ENCODE measurements around the gene ZNF219. TPM values are rescaled to one million over a fixed set of nuclear protein-coding genes. Genes with fewer than 3 reads are reported as not detected.

ZNF219 gene
- total and polyA plus RNA-seq, 2 of the 13 experiments (the other 11 are each of a cell fraction or from before 2014, with no cell fraction given): 34.5 to 36.6 TPM

GRCh38 chr14:21058903-21059302 is 39.6 kb downstream of the ZNF219 start (continued):
- TF ChIP-seq ZNF574 (CRISPR knock-in tag; IDR thresholded peaks at IDR 0.05): peak; percentile 83
- TF ChIP-seq GATAD2A (CRISPR knock-in tag; IDR thresholded peaks at IDR 0.05): 0 out of 2 replicates have a peak, but pooled peaks have one; percentile 23
- TF ChIP-seq PHF20 (CRISPR knock-in tag; IDR thresholded peaks at IDR 0.05): peak; percentile 40; the same call in 1 of the 2 replicates
- peak; percentile 60; the same call in 1 of the 2 replicates for TF ChIP-seq RARA (CRISPR knock-in tag; IDR thresholded peaks at IDR 0.05)

GRCh38 chr14:21057803-21058675 is 40.4 kb downstream of the ZNF219 start, which contains the start of gene RNASE8:
Gene RNASE8 (plus strand): TSS chr14:21057822. CDS start chr14:21057893, 71 bp downstream.
- Histone ChIP-seq H3K4me2 (ENCODE audit: low read depth, low read length) (peak within 1 kb of the TSS; percentile 71), H2AFZ (ENCODE audit: low read length) (no peak within 1 kb of the TSS), H4K20me1 (ENCODE audit: insufficient read depth, low read length) (no peaks in the 10 kb centered on the region), H3K9me3 (ENCODE audit: low read length) (no peaks in the 10 kb centered on the region), H3K9ac (ENCODE audit: insufficient read depth, low read depth, low read length) (peak within 1 kb of the TSS; percentile 6; the same call in 1 of the 2 replicates), H3K4me1 (ENCODE audit: insufficient read depth, low read length) (peaks cover 99% of the 10 kb centered on the region), H3K36me3 (replicated peaks in 1 of 2; ENCODE audit: control insufficient read depth in 1 of 2, insufficient read depth in 2 of 2, low read length in 2 of 2) (no peaks in the 10 kb centered on the region), H3K4me3 (replicated peaks in 1 of 3; ENCODE audit: insufficient read depth in 1 of 3, low read depth in 2 of 3, low read length in 3 of 3) (no peak within 1 kb of the TSS; a peak in 1 of 6 replicates), H3K79me2 (ENCODE audit: insufficient read depth, low read length) (no peaks in the 10 kb centered on the region), H3K27ac (ENCODE audit: extremely low read length, insufficient read depth, low read length) (peak within 1 kb of the TSS; percentile 92), H3K27me3 (ENCODE audit: control insufficient read depth in 1 of 2, insufficient read depth in 2 of 2, low read length in 2 of 2) (no peaks in the 10 kb centered on the region)
- intact Hi-C loops (cut with micrococcal nuclease; ENCODE audit: unreplicated experiment) (loop anchor here (5.0 kb wide), 1 partner anchor 376 kb away; the partner anchor contains the start of gene RNASE4), in situ Hi-C loops (cut with HindIII; ENCODE audit: extremely low pct_ligation_motif_present, low pct_unique_long_range_greater_than_20kb) (no loop called here)
- POLR2A ChIA-PET: interaction anchor here (1.3 to 4.3 kb wide), 3 partner anchors 11 to 43 kb away, joined by 7 to 77 read pairs (median 7); partner anchors contain the start of gene ARHGEF40
- BruUV-seq (replicated peaks): no TSS peak
- ATAC-seq (no peak), FAIRE-seq (no peak), DNase-seq (ENCODE audit: low spot score) (no peak)
- CTCF ChIA-PET (ENCODE audit: low intra/inter-chr PET ratio, low total read pairs): interaction anchor here (0.9 to 1.5 kb wide), 3 partner anchors 18 to 44 kb away, joined by 3 to 7 read pairs (median 4); no protein-coding TSS in a partner anchor
- 76% methylated on average over 6 of the region's 8 CpGs for WGBS (ENCODE audit: low lambda C conversion rate)
- TF ChIP-seq DPF2 (CRISPR knock-in tag; IDR thresholded peaks at IDR 0.05; ENCODE audit: borderline replicate concordance, low read depth) (no peak), TSC22D2 (CRISPR knock-in tag; IDR thresholded peaks at IDR 0.05; ENCODE audit: borderline replicate concordance) (no peak), ZNF263 (CRISPR knock-in tag; IDR thresholded peaks at IDR 0.05) (0 out of 2 replicates have a peak, but pooled peaks have one; percentile 47), RXRB (CRISPR knock-in tag; IDR thresholded peaks at IDR 0.05; ENCODE audit: borderline replicate concordance) (0 out of 2 replicates have a peak, but pooled peaks have one; percentile 12), ZNF747 (CRISPR knock-in tag; IDR thresholded peaks at IDR 0.05; ENCODE audit: borderline replicate concordance) (no peak), GATAD1 (CRISPR knock-in tag; IDR thresholded peaks at IDR 0.05) (no peak), ZNF24 (IDR thresholded peaks at IDR 0.05) (no peak), NBN (conservative IDR thresholded peaks at IDR 0.05) (no peak), MAFK (conservative IDR thresholded peaks at IDR 0.05 in 1 of 2, IDR thresholded peaks at IDR 0.05 in 1 of 2; ENCODE audit: low read length in 2 of 2) (no peak), FUBP1 (CRISPR knock-in tag; IDR thresholded peaks at IDR 0.05; ENCODE audit: borderline replicate concordance) (no peak), ZMYM2 (CRISPR knock-in tag; IDR thresholded peaks at IDR 0.05) (0 out of 2 replicates have a peak, but pooled peaks have one; percentile 24), MTF1 (CRISPR knock-in tag; IDR thresholded peaks at IDR 0.05) (no peak), ZBTB20 (CRISPR knock-in tag; IDR thresholded peaks at IDR 0.05; ENCODE audit: borderline replicate concordance, low read depth) (peak; percentile 36; the same call in 1 of the 2 replicates), ZNF10 (CRISPR knock-in tag; IDR thresholded peaks at IDR 0.05; ENCODE audit: borderline replicate concordance, low read depth) (no peak)

Measured in HepG2 (cell line).